BE2C (cell line): Measurements from ENCODE around the gene BRSK2.

ENCODE experiments used
- DNase-seq: peaks from one replicate; pipeline ENCODE4 v3.0.0-alpha.2; 2020
- H3K27me3 ChIP-seq: fragments of 250-450 bp; sonication (Bioruptor Pico); 2 replicates; pipeline ENCODE4 v1.5.1; 2020; ENCODE audit warnings: mild to moderate bottlenecking
- H3K36me3 ChIP-seq: fragments of 250-450 bp; sonication (Bioruptor Pico); 2 replicates; pipeline ENCODE4 v1.5.1; 2020; ENCODE audit warnings: mild to moderate bottlenecking
- H3K4me1 ChIP-seq: fragments of 250-450 bp; sonication (Bioruptor Pico); 2 replicates; pipeline ENCODE4 v1.5.1; 2020
- H3K4me3 ChIP-seq: 2 replicates; pipeline ENCODE4 v1.5.1; 2011; ENCODE audit warnings: low read depth, low read length
- H3K9me3 ChIP-seq: fragments of 250-450 bp; sonication (Bioruptor Pico); 2 replicates; pipeline ENCODE4 v1.5.1; 2020
- CTCF ChIP-seq: IDR thresholded peaks from 2 replicates; pipeline ENCODE4 v1.5.1; 2012; ENCODE audit warnings: mild to moderate bottlenecking, low read depth, low read length

BRSK2 gene

GRCh38 chr11:1497600-1497999, 107.9 kb downstream of the BRSK2 start:
- Histone ChIP-seq H3K4me1 (no peaks in the 10 kb centered on the region), H3K36me3 (no peaks in the 10 kb centered on the region), H3K27me3 (no peaks in the 10 kb centered on the region), H3K4me3 (no peak overlapping the region), H3K9me3 (no peaks in the 10 kb centered on the region)
- TF ChIP-seq CTCF, result no peak
- DNase-seq, result no peak

GRCh38 chr11:1498262-1498661, 108.5 kb downstream of the BRSK2 start:
- H3K9me3 ChIP-seq, result no peaks in the 10 kb centered on the region
- no peaks in the 10 kb centered on the region for H3K27me3 ChIP-seq
- no peak for TF ChIP-seq CTCF
- no peaks in the 10 kb centered on the region for H3K36me3 ChIP-seq
- no peak overlapping the region for H3K4me3 ChIP-seq
- DNase-seq, result no peak
- no peaks in the 10 kb centered on the region for H3K4me1 ChIP-seq

GRCh38 chr11:1499261-1499890, 109.6 kb downstream of the BRSK2 start:
- Histone ChIP-seq H3K4me3 (no peak overlapping the region), H3K27me3 (no peaks in the 10 kb centered on the region), H3K4me1 (no peaks in the 10 kb centered on the region), H3K9me3 (no peaks in the 10 kb centered on the region), H3K36me3 (no peaks in the 10 kb centered on the region)
- no peak for DNase-seq
- no peak for TF ChIP-seq CTCF

GRCh38 chr11:1499899-1500298, 110.2 kb downstream of the BRSK2 start:
- H3K9me3 ChIP-seq, result no peaks in the 10 kb centered on the region
- no peaks in the 10 kb centered on the region for H3K27me3 ChIP-seq
- H3K4me3 ChIP-seq, result no peak overlapping the region
- no peaks in the 10 kb centered on the region for H3K36me3 ChIP-seq
- H3K4me1 ChIP-seq, result no peaks in the 10 kb centered on the region
- DNase-seq, result no peak
- TF ChIP-seq CTCF, result no peak

GRCh38 chr11:1500466-1501420, 111.0 kb downstream of the BRSK2 start:
- DNase-seq, result no peak
- Histone ChIP-seq H3K27me3 (no peaks in the 10 kb centered on the region), H3K9me3 (no peaks in the 10 kb centered on the region), H3K36me3 (no peaks in the 10 kb centered on the region), H3K4me1 (no peaks in the 10 kb centered on the region), H3K4me3 (no peak overlapping the region)
- no peak for TF ChIP-seq CTCF
